ENCODE results near the gene B9D1. TPM values are rescaled to one million over a fixed set of nuclear protein-coding genes. Genes with fewer than 3 reads are reported as not detected.

The B9D1 gene
- total RNA-seq, 1 donor = 4.0 TPM

- DNase-seq (ENCODE audit: low read depth in 2 of 3, low spot score in 2 of 3) = no peak
Observed at GRCh38 chr17:19308398-19308797, 54.1 kb downstream of the B9D1 start.

GRCh38 chr17:19307521-19307920, 55.0 kb downstream of the B9D1 start:
- DNase-seq (ENCODE audit: low read depth in 2 of 3, low spot score in 2 of 3) = no peak

- DNase-seq (ENCODE audit: low read depth in 2 of 3, low spot score in 2 of 3) = peak; percentile 26 to 94 (median 88)
Observed at GRCh38 chr17:19306160-19307111, 56.1 kb downstream of the B9D1 start.

GRCh38 chr17:19305761-19306159, 56.8 kb downstream of the B9D1 start:
- no peak for DNase-seq (ENCODE audit: low read depth in 2 of 3, low spot score in 2 of 3)

- DNase-seq (ENCODE audit: low read depth in 2 of 3, low spot score in 2 of 3) = no peak
Observed at GRCh38 chr17:19305256-19305655, 57.3 kb downstream of the B9D1 start.

GRCh38 chr17:19304751-19305150, 57.8 kb downstream of the B9D1 start:
- DNase-seq (ENCODE audit: low read depth in 2 of 3, low spot score in 2 of 3) = no peak

- peak in 2 of 3 donors; percentile 51 to 64 for DNase-seq (ENCODE audit: low read depth in 2 of 3, low spot score in 2 of 3)
Observed at GRCh38 chr17:19304209-19304608, 58.3 kb downstream of the B9D1 start.

GRCh38 chr17:19303367-19303776, 59.2 kb downstream of the B9D1 start:
- DNase-seq (ENCODE audit: low read depth in 2 of 3, low spot score in 2 of 3) = no peak

GRCh38 chr17:19302791-19303331, 59.7 kb downstream of the B9D1 start:
- peak in 2 of 3 donors; percentile 18 to 61 for DNase-seq (ENCODE audit: low read depth in 2 of 3, low spot score in 2 of 3)

GRCh38 chr17:19301973-19302372, 60.5 kb downstream of the B9D1 start:
- DNase-seq (ENCODE audit: low read depth in 2 of 3, low spot score in 2 of 3) = no peak

GRCh38 chr17:19301274-19301951, 61.1 kb downstream of the B9D1 start:
- DNase-seq (ENCODE audit: low read depth in 2 of 3, low spot score in 2 of 3) = no peak

GRCh38 chr17:19299866-19300265, 62.7 kb downstream of the B9D1 start:
- no peak for DNase-seq (ENCODE audit: low read depth in 2 of 3, low spot score in 2 of 3)

- DNase-seq (ENCODE audit: low read depth in 2 of 3, low spot score in 2 of 3) = no peak
Observed at GRCh38 chr17:19299214-19299747, 63.2 kb downstream of the B9D1 start.

- no peak for DNase-seq (ENCODE audit: low read depth in 2 of 3, low spot score in 2 of 3)
Observed at GRCh38 chr17:19298569-19299213, 63.8 kb downstream of the B9D1 start.

GRCh38 chr17:19296786-19297778, 65.4 kb downstream of the B9D1 start:
- no peak for DNase-seq (ENCODE audit: low read depth in 2 of 3, low spot score in 2 of 3)

- DNase-seq (ENCODE audit: low read depth in 2 of 3, low spot score in 2 of 3) = no peak
Observed at GRCh38 chr17:19295473-19296135, 66.9 kb downstream of the B9D1 start.

GRCh38 chr17:19294443-19294842, 68.1 kb downstream of the B9D1 start:
- DNase-seq (ENCODE audit: low read depth in 2 of 3, low spot score in 2 of 3) = no peak
